Natural killer cell (primary cell): ENCODE results near the gene UBXN6. TPM values are rescaled to one million over a fixed set of nuclear protein-coding genes. Genes with fewer than 3 reads are reported as not detected.

ENCODE experiments used
- ATAC-seq, 3 donors: fragments of 150-1000 bp in 2 of 3; fragments of 200-7000 bp in 1 of 3; cut with Tn5 transposase; 1 replicate in 1 of 3; 2 replicates in 2 of 3; pipeline ENCODE4 v1.10.0; 2021; ENCODE audit warnings: mild to moderate bottlenecking in 2 of 3, moderate library complexity in 2 of 3
- DNase-seq, 2 donors: peaks; one replicate each; pipeline versions ENCODE4 v3.0.0 to v3.0.0-alpha.2; 2013 to 2021; ENCODE audit warnings: mixed read lengths in 1 of 2
- H3K27ac ChIP-seq: one replicate; pipeline ENCODE4 v1.5.1; 2013; ENCODE audit warnings: mild to moderate bottlenecking, low read length
- H3K27me3 ChIP-seq: one replicate; pipeline ENCODE4 v1.6.1; 2013; ENCODE audit warnings: low read length; ENCODE audit not compliant: control insufficient read depth, insufficient read depth
- H3K36me3 ChIP-seq: one replicate; pipeline ENCODE4 v1.6.1; 2013; ENCODE audit warnings: low read length; ENCODE audit not compliant: control insufficient read depth, insufficient read depth
- H3K4me1 ChIP-seq: one replicate; pipeline ENCODE4 v1.6.1; 2013; ENCODE audit warnings: low read length; ENCODE audit not compliant: control insufficient read depth, insufficient read depth
- H3K4me3 ChIP-seq: one replicate; pipeline ENCODE4 v1.5.1; 2013; ENCODE audit warnings: low read length
- H3K9me3 ChIP-seq: one replicate; pipeline ENCODE4 v1.6.1; 2013; ENCODE audit warnings: low read length; ENCODE audit not compliant: control insufficient read depth, insufficient read depth
- H3K27ac Mint-ChIP-seq, 2 donors: one replicate each; pipeline ENCODE4 v1.8.0; 2022; ENCODE audit warnings: mild to moderate bottlenecking in 2 of 2, mixed read lengths in 2 of 2, moderate library complexity in 1 of 2
- H3K27me3 Mint-ChIP-seq, 2 donors: one replicate each; pipeline ENCODE4 v1.8.0; 2022; ENCODE audit warnings: low read depth in 2 of 2, mixed read lengths in 2 of 2
- H3K36me3 Mint-ChIP-seq: one replicate; pipeline ENCODE4 v1.8.0; 2022; ENCODE audit warnings: mixed read lengths
- H3K4me1 Mint-ChIP-seq, 2 donors: one replicate each; pipeline ENCODE4 v1.8.0; 2022; ENCODE audit warnings: mixed read lengths in 2 of 2
- H3K4me3 Mint-ChIP-seq: one replicate; pipeline ENCODE4 v1.8.0; 2022; ENCODE audit warnings: mild to moderate bottlenecking, moderate library complexity, mixed read lengths
- H3K9me3 Mint-ChIP-seq, 2 donors: one replicate each; pipeline ENCODE4 v1.8.0; 2022; ENCODE audit warnings: mixed read lengths in 2 of 2
- CTCF ChIP-seq: fragments of 200-600 bp; IDR thresholded peaks from one replicate; pipeline ENCODE4 v1.8.0; 2022; ENCODE audit warnings: antibody characterized with exemption
- WGBS: methylation state at CpG from one replicate; pipeline ENCODE4 v1.1.7; 2013; ENCODE audit warnings: missing lambda C conversion rate; ENCODE audit not compliant: insufficient coverage; 5-methylcytosine and 5-hydroxymethylcytosine counted together
- intact Hi-C: fragments of 100-400 bp; cut with micrococcal nuclease; formaldehyde crosslinking; loops from one replicate; pipeline ENCODE4 v1.14.2; 2022
- total RNA-seq, 4 donors: library from RNA; stranded (reverse); fragments of 120-200 nt in 1 of 4; gene quantifications; one replicate each; pipeline versions ENCODE4 v1.2.3 to v1.2.4, GENCODE V29; 2013 to 2022

Gene UBXN6
- total RNA-seq, 3 donors from 2014 or later (not counting 1 experiment from before 2014, with no cell fraction given), result 54.3 to 67.7 (median 63.3) TPM

GRCh38 chr19:4498694-4499093, 41.1 kb upstream of the UBXN6 start:
- intact Hi-C loops, result no loop called here
- TF ChIP-seq CTCF, result no peak
- ATAC-seq (no peak), DNase-seq (no peak)
- Histone ChIP-seq H3K4me1 (no peaks in the 10 kb centered on the region), H3K9me3 (no peaks in the 10 kb centered on the region), H3K36me3 (peaks cover 34% of the 10 kb centered on the region), H3K27ac (no peak overlapping the region), H3K4me3 (no peak overlapping the region), H3K27me3 (no peaks in the 10 kb centered on the region)
- WGBS, result 95% methylated on average over 12 of the region's 12 CpGs
- no peaks in the 10 kb centered on the region for H3K9me3 Mint-ChIP-seq
- no peak overlapping the region for H3K4me3 Mint-ChIP-seq
- H3K27ac Mint-ChIP-seq, result no peak overlapping the region
- no peaks in the 10 kb centered on the region for H3K27me3 Mint-ChIP-seq
- H3K4me1 Mint-ChIP-seq, result no peaks in the 10 kb centered on the region
- no peaks in the 10 kb centered on the region for H3K36me3 Mint-ChIP-seq

- H3K4me1 Mint-ChIP-seq, result no peaks in the 10 kb centered on the region
- WGBS, result 92% methylated on average over 25 of the region's 25 CpGs
- no peak overlapping the region for H3K27ac ChIP-seq
- H3K36me3 ChIP-seq, result peaks cover 39% of the 10 kb centered on the region
- H3K27me3 Mint-ChIP-seq, result no peaks in the 10 kb centered on the region
- no peaks in the 10 kb centered on the region for H3K4me1 ChIP-seq
- H3K27ac Mint-ChIP-seq, result no peak overlapping the region
- intact Hi-C loops, result no loop called here
- no peak overlapping the region for H3K4me3 Mint-ChIP-seq
- no peaks in the 10 kb centered on the region for H3K27me3 ChIP-seq
- no peaks in the 10 kb centered on the region for H3K36me3 Mint-ChIP-seq
- H3K9me3 ChIP-seq, result no peaks in the 10 kb centered on the region
- ATAC-seq, result no peak
- H3K9me3 Mint-ChIP-seq, result no peaks in the 10 kb centered on the region
- TF ChIP-seq CTCF, result no peak
- no peak overlapping the region for H3K4me3 ChIP-seq
- no peak for DNase-seq
These were observed 40.3 kb upstream of the UBXN6 start for GRCh38 chr19:4497770-4498389.

- H3K9me3 Mint-ChIP-seq, result no peaks in the 10 kb centered on the region
- 89% methylated on average over 16 of the region's 18 CpGs for WGBS
- no peaks in the 10 kb centered on the region for H3K4me1 Mint-ChIP-seq
- H3K9me3 ChIP-seq, result no peaks in the 10 kb centered on the region
- H3K27me3 ChIP-seq, result no peaks in the 10 kb centered on the region
- no peaks in the 10 kb centered on the region for H3K36me3 Mint-ChIP-seq
- H3K4me3 Mint-ChIP-seq, result no peak overlapping the region
- H3K36me3 ChIP-seq, result peaks cover 46% of the 10 kb centered on the region
- H3K27me3 Mint-ChIP-seq, result no peaks in the 10 kb centered on the region
- H3K27ac Mint-ChIP-seq, result no peak overlapping the region
- intact Hi-C loops, result no loop called here
- no peak overlapping the region for H3K4me3 ChIP-seq
- TF ChIP-seq CTCF, result no peak
- no peaks in the 10 kb centered on the region for H3K4me1 ChIP-seq
- no peak for ATAC-seq
- DNase-seq, result no peak
- no peak overlapping the region for H3K27ac ChIP-seq
These were observed 38.7 kb upstream of the UBXN6 start for GRCh38 chr19:4496304-4496703.

- H3K36me3 ChIP-seq, result peaks cover 46% of the 10 kb centered on the region
- WGBS, result 97% methylated on average over 12 of the region's 12 CpGs
- ATAC-seq, result peak in 1 of 3 donors; percentile 21
These were observed 37.9 kb upstream of the UBXN6 start for GRCh38 chr19:4495471-4495870.

More at GRCh38 chr19:4495471-4495870, 37.9 kb upstream of the UBXN6 start:
- Histone ChIP-seq H3K9me3 (no peaks in the 10 kb centered on the region), H3K4me3 (no peak overlapping the region), H3K27ac (no peak overlapping the region), H3K27me3 (no peaks in the 10 kb centered on the region), H3K4me1 (no peaks in the 10 kb centered on the region)
- Mint-ChIP-seq H3K4me3 (no peak overlapping the region), H3K27ac (no peak overlapping the region), H3K36me3 (no peaks in the 10 kb centered on the region), H3K27me3 (no peaks in the 10 kb centered on the region), H3K4me1 (no peaks in the 10 kb centered on the region), H3K9me3 (no peaks in the 10 kb centered on the region)
- intact Hi-C loops, result no loop called here
- no peak for DNase-seq
- no peak for TF ChIP-seq CTCF
